GM12891 (cell line): Measurements from ENCODE around the gene GNB1.

ENCODE experiments used
- POLR2A ChIP-seq: IDR thresholded peaks from 2 replicates; pipeline ENCODE4 v1.6.1; 2011; ENCODE audit warnings: low read depth, low read length, control low read depth
- POLR2AphosphoS5 ChIP-seq: IDR thresholded peaks from 2 replicates; pipeline ENCODE4 v1.6.1; 2011; ENCODE audit warnings: low read depth, low read length, control low read depth
- SPI1 ChIP-seq: IDR thresholded peaks from 2 replicates; pipeline ENCODE4 v1.6.1; 2011; ENCODE audit warnings: low read depth, low read length, control low read depth
- TAF1 ChIP-seq: IDR thresholded peaks from 2 replicates; pipeline ENCODE4 v1.6.1; 2011; ENCODE audit warnings: low read depth, low read length, control low read depth

DNA sequence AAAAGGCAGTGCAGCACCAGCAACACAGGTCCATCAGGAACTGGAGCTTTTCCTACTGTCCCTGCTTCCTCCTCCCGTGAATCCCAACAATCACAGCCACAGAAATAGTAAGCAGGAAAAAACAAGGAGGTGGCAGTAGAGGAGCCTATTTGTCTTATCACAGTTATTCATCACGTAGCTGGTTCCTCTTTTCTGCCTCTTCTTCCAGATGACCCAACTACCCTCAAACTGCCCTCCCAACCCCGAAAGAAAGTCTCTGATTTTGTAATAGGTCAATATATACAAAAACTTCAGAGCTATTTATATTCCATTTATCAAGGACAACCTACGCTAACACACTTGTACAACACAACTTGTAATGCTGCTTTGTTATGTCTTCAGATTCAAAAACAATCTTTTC, 21.4 kb downstream of the GNB1 start:
- TF ChIP-seq POLR2A: no peak
- peak; percentile 86 for TF ChIP-seq SPI1
- TF ChIP-seq POLR2AphosphoS5: no peak
- no peak for TF ChIP-seq TAF1
